OCI-LY1 (cell line): Measurements from ENCODE around the gene IGSF11.

ENCODE experiments used
- EZH2 ChIP-seq: fragments of 200-600 bp; sonication (generic), shearing (Covaris generic); IDR thresholded peaks from 2 replicates; pipeline ENCODE4 v1.8.0; 2017; ENCODE audit warnings: borderline replicate concordance, mixed run types, mild to moderate bottlenecking, antibody characterized with exemption, low read length, moderate library complexity, mixed read lengths
- TF ChIP-seq, protein P1 (sequence below): fragments of 200-600 bp; sonication (generic), shearing (Covaris generic); IDR thresholded peaks from 2 replicates; pipeline ENCODE4 v1.5.1; 2017; ENCODE audit warnings: mild to moderate bottlenecking, antibody characterized with exemption, low read length, moderate library complexity, mixed read lengths

DNA sequence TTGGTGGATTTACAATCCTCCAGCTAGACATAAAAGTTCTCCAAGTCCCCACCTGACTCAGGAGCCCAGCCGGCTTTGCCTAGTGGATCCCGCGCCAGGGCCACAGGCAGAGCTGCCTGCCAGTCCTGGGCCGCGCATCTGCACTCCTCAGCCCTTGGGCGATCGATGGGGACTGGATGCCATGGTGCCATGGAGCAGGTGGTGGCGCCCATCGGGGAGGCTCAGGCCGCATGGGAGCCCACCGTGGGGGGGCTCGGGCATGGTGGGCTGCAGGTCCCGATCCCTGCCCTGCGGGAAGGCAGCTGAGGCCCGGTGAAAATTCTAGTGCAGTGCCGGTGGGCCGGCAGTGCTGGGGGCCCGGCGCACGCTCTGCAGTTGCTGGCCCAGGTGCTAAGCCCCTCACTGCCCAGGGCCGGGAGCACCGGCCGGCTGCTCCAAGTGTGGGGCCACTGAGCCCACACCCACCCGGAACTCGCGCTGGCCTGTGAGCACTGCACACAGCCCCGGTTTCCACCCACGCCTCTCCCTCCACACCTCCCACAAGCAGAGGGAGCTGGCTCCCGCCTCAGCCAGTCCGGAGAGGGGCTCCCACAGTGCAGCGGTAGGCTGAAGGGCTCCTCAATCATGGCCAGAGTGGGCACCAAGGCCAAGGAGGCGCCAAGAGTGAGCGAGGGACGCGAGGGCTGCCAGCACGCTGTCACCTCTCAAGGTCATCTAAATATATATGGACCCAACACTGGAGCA is 38.8 kb upstream of the IGSF11 start:
- TF ChIP-seq, protein P1, sequence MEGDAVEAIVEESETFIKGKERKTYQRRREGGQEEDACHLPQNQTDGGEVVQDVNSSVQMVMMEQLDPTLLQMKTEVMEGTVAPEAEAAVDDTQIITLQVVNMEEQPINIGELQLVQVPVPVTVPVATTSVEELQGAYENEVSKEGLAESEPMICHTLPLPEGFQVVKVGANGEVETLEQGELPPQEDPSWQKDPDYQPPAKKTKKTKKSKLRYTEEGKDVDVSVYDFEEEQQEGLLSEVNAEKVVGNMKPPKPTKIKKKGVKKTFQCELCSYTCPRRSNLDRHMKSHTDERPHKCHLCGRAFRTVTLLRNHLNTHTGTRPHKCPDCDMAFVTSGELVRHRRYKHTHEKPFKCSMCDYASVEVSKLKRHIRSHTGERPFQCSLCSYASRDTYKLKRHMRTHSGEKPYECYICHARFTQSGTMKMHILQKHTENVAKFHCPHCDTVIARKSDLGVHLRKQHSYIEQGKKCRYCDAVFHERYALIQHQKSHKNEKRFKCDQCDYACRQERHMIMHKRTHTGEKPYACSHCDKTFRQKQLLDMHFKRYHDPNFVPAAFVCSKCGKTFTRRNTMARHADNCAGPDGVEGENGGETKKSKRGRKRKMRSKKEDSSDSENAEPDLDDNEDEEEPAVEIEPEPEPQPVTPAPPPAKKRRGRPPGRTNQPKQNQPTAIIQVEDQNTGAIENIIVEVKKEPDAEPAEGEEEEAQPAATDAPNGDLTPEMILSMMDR, result no peak
- no peak for TF ChIP-seq EZH2
